Neural cell (in vitro differentiated cells): ENCODE measurements around the gene BORCS5. TPM values are rescaled to one million over a fixed set of nuclear protein-coding genes. Genes with fewer than 3 reads are reported as not detected.

ENCODE experiments used
- H2AFZ ChIP-seq: fragments of 200-600, 300-800 bp; sonication (generic), shearing (Covaris generic); 2 replicates; pipeline ENCODE4 v1.6.0; 2014; ENCODE audit warnings: low read depth, mild to moderate bottlenecking, antibody characterized with exemption, low read length, moderate library complexity
- H3F3A ChIP-seq: fragments of 200-600 bp; shearing (Covaris generic); 2 replicates; pipeline ENCODE4 v1.6.1; 2016; ENCODE audit warnings: mild to moderate bottlenecking, moderate library complexity, mixed read lengths, antibody characterized with exemption, low read length; ENCODE audit not compliant: insufficient read depth, poor library complexity, severe bottlenecking
- H3K27ac ChIP-seq: fragments of 200-600, 300-800 bp; sonication (generic), shearing (Covaris generic); 2 replicates; pipeline ENCODE4 v1.5.1; 2014; ENCODE audit warnings: mild to moderate bottlenecking, low read length, moderate library complexity
- H3K27me3 ChIP-seq: fragments of 300-800, 200-600 bp; sonication (generic), shearing (Covaris generic); 2 replicates; pipeline ENCODE4 v1.6.0; 2014; ENCODE audit warnings: mild to moderate bottlenecking, low read depth, low read length, moderate library complexity; ENCODE audit not compliant: insufficient read depth
- H3K36me3 ChIP-seq: fragments of 300-800, 200-600 bp; sonication (generic), shearing (Covaris generic); 2 replicates; pipeline ENCODE4 v1.5.1; 2014; ENCODE audit warnings: mild to moderate bottlenecking, antibody characterized with exemption, low read length, moderate library complexity; ENCODE audit not compliant: insufficient read depth
- H3K4me2 ChIP-seq: fragments of 300-800, 200-600 bp; sonication (generic), shearing (Covaris generic); 2 replicates; pipeline ENCODE4 v1.6.0; 2014; ENCODE audit warnings: mild to moderate bottlenecking, low read length
- H3K4me3 ChIP-seq: fragments of 300-800, 200-600 bp; sonication (generic), shearing (Covaris generic); 2 replicates; pipeline ENCODE4 v1.5.1; 2014; ENCODE audit warnings: mild to moderate bottlenecking, low read length, moderate library complexity
- H3K79me2 ChIP-seq: fragments of 200-600 bp; shearing (Covaris generic); replicated peaks from 2 replicates; pipeline ENCODE4 v1.6.0; 2014; ENCODE audit warnings: mild to moderate bottlenecking, low read length, moderate library complexity; ENCODE audit not compliant: insufficient read depth
- H3K9ac ChIP-seq: fragments of 300-800, 200-600 bp; sonication (generic), shearing (Covaris generic); 2 replicates; pipeline ENCODE4 v1.6.1; 2016; ENCODE audit warnings: mild to moderate bottlenecking, low read length, mixed read lengths
- H3K9me2 ChIP-seq: fragments of 200-600 bp; shearing (Covaris generic); 2 replicates; pipeline ENCODE4 v1.6.1; 2016; ENCODE audit warnings: mild to moderate bottlenecking, low read length, mixed read lengths; ENCODE audit not compliant: insufficient read depth
- H3K9me3 ChIP-seq: fragments of 200-600, 300-800 bp; sonication (generic), shearing (Covaris generic); 2 replicates; pipeline ENCODE4 v1.6.1; 2016; ENCODE audit warnings: mild to moderate bottlenecking, mixed run types, low read length, moderate library complexity, mixed read lengths
- H4K20me1 ChIP-seq: fragments of 200-600 bp; shearing (Covaris generic); 2 replicates; pipeline ENCODE4 v1.6.1; 2016; ENCODE audit warnings: mild to moderate bottlenecking, mixed run types; ENCODE audit not compliant: insufficient read depth
- CTCF ChIP-seq: fragments of 450-650 bp; IDR thresholded peaks from 2 replicates; pipeline ENCODE4 v1.5.1; 2014; ENCODE audit warnings: antibody characterized with exemption, mild to moderate bottlenecking, moderate library complexity; ENCODE audit not compliant: poor library complexity, severe bottlenecking
- EP300 ChIP-seq: fragments of 450-650 bp; conservative IDR thresholded peaks from 2 replicates; pipeline ENCODE4 v1.6.1; 2014; ENCODE audit warnings: antibody characterized with exemption, mild to moderate bottlenecking, moderate library complexity; ENCODE audit not compliant: poor library complexity, severe bottlenecking
- EZH2 ChIP-seq: fragments of 200-600, 300-800 bp; shearing (Covaris generic), sonication (generic); IDR thresholded peaks from 2 replicates; pipeline ENCODE4 v1.6.1; 2014; ENCODE audit warnings: antibody characterized with exemption, low read length, borderline replicate concordance, mild to moderate bottlenecking; ENCODE audit not compliant: insufficient read depth, poor library complexity, severe bottlenecking
- MXI1 ChIP-seq: fragments of 450-650 bp; conservative IDR thresholded peaks from 2 replicates; pipeline ENCODE4 v1.6.1; 2014; ENCODE audit warnings: antibody characterized with exemption, mild to moderate bottlenecking; ENCODE audit not compliant: poor library complexity, severe bottlenecking
- POLR2AphosphoS5 ChIP-seq: IDR thresholded peaks from 2 replicates; pipeline ENCODE4 v1.6.1; 2012
- RAD21 ChIP-seq: fragments of 450-650 bp; conservative IDR thresholded peaks from 2 replicates; pipeline ENCODE4 v1.6.1; 2014; ENCODE audit warnings: antibody characterized with exemption, mild to moderate bottlenecking, moderate library complexity
- SMC3 ChIP-seq: fragments of 450-650 bp; conservative IDR thresholded peaks from 2 replicates; pipeline ENCODE4 v1.6.1; 2014; ENCODE audit warnings: antibody characterized with exemption, mild to moderate bottlenecking, moderate library complexity; ENCODE audit not compliant: poor library complexity
- TAF1 ChIP-seq: IDR thresholded peaks from 2 replicates; pipeline ENCODE4 v1.6.1; 2012; ENCODE audit warnings: low read depth
- polyA plus RNA-seq: library from polyadenylated mRNA; depleted of rRNA; stranded (reverse); fragments of >200 nt; gene quantifications from 2 replicates; pipeline ENCODE4 v1.2.3, GENCODE V29; 2014
- TF ChIP-seq, protein P1 (sequence below): IDR thresholded peaks from 2 replicates; pipeline ENCODE4 v1.6.1; 2012; ENCODE audit warnings: borderline replicate concordance

BORCS5 gene
- polyA plus RNA-seq, 1 donor from 2014 or later: 14.2 TPM

DNA sequence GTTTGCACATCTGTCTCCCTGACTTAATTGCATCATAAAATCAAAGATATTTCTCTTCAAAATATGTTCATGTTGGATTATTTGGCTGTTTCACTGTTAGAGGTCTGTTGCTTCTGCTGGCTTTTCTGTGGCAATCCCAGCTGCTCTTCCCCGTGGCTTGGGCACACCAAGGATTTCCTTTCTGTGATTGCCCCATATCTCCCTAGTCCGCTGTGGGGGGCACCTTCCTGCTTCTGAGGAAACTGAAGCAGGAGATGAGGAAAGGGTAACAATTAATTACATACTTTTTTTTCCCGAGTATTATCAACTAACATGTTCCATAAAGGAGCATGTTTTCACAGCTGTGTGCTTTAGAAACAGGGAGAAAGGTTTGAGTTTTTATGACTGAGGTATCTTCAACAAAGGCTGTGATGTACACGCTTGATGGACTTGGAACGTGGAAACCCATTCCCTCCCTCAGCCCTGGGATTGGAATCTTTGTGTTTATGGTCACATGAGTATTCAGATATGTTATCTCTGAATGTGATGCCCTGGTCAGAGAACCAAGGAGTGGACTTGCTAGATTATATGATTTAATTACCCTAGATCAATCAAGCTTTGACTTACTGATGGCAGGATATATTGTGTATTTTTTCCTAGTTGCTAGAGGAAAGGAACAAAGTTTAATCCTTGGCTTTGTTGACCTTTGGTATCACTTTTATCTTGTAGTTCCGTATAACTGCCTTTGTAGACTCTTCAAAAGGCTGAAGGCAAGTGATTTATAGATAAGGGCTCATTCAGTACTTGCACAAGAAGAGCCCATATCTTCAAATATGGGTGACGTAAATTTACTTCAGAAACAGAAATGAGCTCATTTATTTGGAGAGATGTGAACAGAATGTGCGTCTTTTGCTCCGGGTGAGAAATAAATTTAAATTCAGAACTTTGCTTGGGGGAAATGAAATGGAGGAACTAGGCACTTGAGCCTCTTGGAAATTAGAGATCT, 46.7 kb downstream of the BORCS5 start:
- H3F3A ChIP-seq: no peaks in the 10 kb centered on the region
- no peaks in the 10 kb centered on the region for H4K20me1 ChIP-seq
- no peak overlapping the region for H3K9ac ChIP-seq
- no peak overlapping the region for H3K4me3 ChIP-seq
- no peak overlapping the region for H2AFZ ChIP-seq
- no peaks in the 10 kb centered on the region for H3K9me2 ChIP-seq
- H3K36me3 ChIP-seq: no peaks in the 10 kb centered on the region
- no peaks in the 10 kb centered on the region for H3K27me3 ChIP-seq
- H3K4me2 ChIP-seq: no peak overlapping the region
- no peak for TF ChIP-seq RAD21
- TF ChIP-seq TAF1: no peak
- no peak for TF ChIP-seq CTCF
- TF ChIP-seq, protein P1, sequence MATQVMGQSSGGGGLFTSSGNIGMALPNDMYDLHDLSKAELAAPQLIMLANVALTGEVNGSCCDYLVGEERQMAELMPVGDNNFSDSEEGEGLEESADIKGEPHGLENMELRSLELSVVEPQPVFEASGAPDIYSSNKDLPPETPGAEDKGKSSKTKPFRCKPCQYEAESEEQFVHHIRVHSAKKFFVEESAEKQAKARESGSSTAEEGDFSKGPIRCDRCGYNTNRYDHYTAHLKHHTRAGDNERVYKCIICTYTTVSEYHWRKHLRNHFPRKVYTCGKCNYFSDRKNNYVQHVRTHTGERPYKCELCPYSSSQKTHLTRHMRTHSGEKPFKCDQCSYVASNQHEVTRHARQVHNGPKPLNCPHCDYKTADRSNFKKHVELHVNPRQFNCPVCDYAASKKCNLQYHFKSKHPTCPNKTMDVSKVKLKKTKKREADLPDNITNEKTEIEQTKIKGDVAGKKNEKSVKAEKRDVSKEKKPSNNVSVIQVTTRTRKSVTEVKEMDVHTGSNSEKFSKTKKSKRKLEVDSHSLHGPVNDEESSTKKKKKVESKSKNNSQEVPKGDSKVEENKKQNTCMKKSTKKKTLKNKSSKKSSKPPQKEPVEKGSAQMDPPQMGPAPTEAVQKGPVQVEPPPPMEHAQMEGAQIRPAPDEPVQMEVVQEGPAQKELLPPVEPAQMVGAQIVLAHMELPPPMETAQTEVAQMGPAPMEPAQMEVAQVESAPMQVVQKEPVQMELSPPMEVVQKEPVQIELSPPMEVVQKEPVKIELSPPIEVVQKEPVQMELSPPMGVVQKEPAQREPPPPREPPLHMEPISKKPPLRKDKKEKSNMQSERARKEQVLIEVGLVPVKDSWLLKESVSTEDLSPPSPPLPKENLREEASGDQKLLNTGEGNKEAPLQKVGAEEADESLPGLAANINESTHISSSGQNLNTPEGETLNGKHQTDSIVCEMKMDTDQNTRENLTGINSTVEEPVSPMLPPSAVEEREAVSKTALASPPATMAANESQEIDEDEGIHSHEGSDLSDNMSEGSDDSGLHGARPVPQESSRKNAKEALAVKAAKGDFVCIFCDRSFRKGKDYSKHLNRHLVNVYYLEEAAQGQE: no peak
- no peak for TF ChIP-seq EZH2
- TF ChIP-seq POLR2AphosphoS5: no peak
- no peak for TF ChIP-seq SMC3
- no peak for TF ChIP-seq EP300
- no peak for TF ChIP-seq MXI1
- H3K79me2 ChIP-seq: no peaks in the 10 kb centered on the region
- H3K27ac ChIP-seq: no peak overlapping the region
- H3K9me3 ChIP-seq: no peaks in the 10 kb centered on the region

- H3K9me3 ChIP-seq: no peaks in the 10 kb centered on the region
- no peak overlapping the region for H3K9ac ChIP-seq
- no peaks in the 10 kb centered on the region for H3K9me2 ChIP-seq
- TF ChIP-seq RAD21 (no peak), MXI1 (no peak), EZH2 (no peak), CTCF (no peak), POLR2AphosphoS5 (no peak), TAF1 (no peak)
- TF ChIP-seq, protein P1: no peak
- H3K4me3 ChIP-seq: no peak overlapping the region
- H3K27ac ChIP-seq: no peak overlapping the region
- H3K27me3 ChIP-seq: no peaks in the 10 kb centered on the region
- H3K4me2 ChIP-seq: no peak overlapping the region
- H3K79me2 ChIP-seq: no peaks in the 10 kb centered on the region
- no peaks in the 10 kb centered on the region for H3F3A ChIP-seq
- H4K20me1 ChIP-seq: no peaks in the 10 kb centered on the region
- H3K36me3 ChIP-seq: no peaks in the 10 kb centered on the region
- no peak overlapping the region for H2AFZ ChIP-seq
Observed at GRCh38 chr12:12404297-12404696, 47.4 kb downstream of the BORCS5 start.
